Stomach smooth muscle (tissue), 2 donors: Measurements from ENCODE around the gene GNG13.
"Not testable (repeated sequence)": the region's sequence is repeated elsewhere in the genome, so short reads cannot be mapped to it uniquely, and the experiment has no call there.

Experiments used
- H3K27ac ChIP-seq: one replicate; pipeline ENCODE4 v1.7.0; 2013; ENCODE audit warnings: mild to moderate bottlenecking, low read length, inconsistent platforms
- H3K27me3 ChIP-seq, 2 donors: one replicate each; pipeline ENCODE4 v1.7.0; 2013; ENCODE audit warnings: low read length in 2 of 2; ENCODE audit not compliant: insufficient read depth in 2 of 2, control insufficient read depth in 1 of 2
- H3K36me3 ChIP-seq, 2 donors: one replicate each; pipeline ENCODE4 v1.7.0; 2013; ENCODE audit warnings: low read length in 2 of 2; ENCODE audit not compliant: control insufficient read depth in 2 of 2, insufficient read depth in 2 of 2
- H3K4me1 ChIP-seq: one replicate; pipeline ENCODE4 v1.7.0; 2013; ENCODE audit warnings: low read length; ENCODE audit not compliant: control insufficient read depth, insufficient read depth
- H3K4me3 ChIP-seq, 2 donors: one replicate each; pipeline ENCODE4 v1.7.0; 2013; ENCODE audit warnings: low read length in 2 of 2
- H3K9ac ChIP-seq, 2 donors: one replicate each; pipeline ENCODE4 v1.7.0; 2013; ENCODE audit warnings: low read length in 2 of 2, mild to moderate bottlenecking in 1 of 2
- H3K9me3 ChIP-seq, 2 donors: one replicate each; pipeline ENCODE4 v1.7.0; 2013; ENCODE audit warnings: low read length in 2 of 2; ENCODE audit not compliant: control insufficient read depth in 2 of 2
- donor health status: healthy.
- donor health status: Pancreatic carcinoma.

The GNG13 gene

DNA sequence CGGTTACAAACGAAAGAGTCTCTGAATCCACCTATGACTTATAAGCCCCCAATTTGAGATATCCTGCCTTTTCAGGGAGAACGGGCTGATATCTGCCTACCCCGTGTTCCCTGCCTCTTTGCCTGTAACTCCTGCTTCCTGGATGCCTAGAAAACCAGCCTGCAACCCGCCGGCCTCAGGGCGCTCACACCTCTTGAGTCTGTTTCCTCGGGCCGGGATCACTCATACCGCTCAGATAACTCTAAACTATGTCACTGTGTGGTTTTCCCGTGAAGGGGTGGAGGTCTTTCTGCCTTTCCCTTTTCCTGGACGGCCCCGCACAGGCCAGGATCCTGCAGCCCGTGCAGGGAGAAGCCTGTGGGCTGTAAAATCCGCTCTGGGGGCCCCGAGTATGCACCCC is 22.7 kb downstream of the GNG13 start:
- H3K27ac ChIP-seq: no peak overlapping the region
- no peak overlapping the region for H3K9ac ChIP-seq
- no peak overlapping the region for H3K4me3 ChIP-seq
- H3K9me3 ChIP-seq: no peaks in the 10 kb centered on the region
- H3K27me3 ChIP-seq: peaks cover 28 to 35% of the 10 kb centered on the region in 2 donors
- no peaks in the 10 kb centered on the region for H3K4me1 ChIP-seq
- no peaks in the 10 kb centered on the region for H3K36me3 ChIP-seq

DNA sequence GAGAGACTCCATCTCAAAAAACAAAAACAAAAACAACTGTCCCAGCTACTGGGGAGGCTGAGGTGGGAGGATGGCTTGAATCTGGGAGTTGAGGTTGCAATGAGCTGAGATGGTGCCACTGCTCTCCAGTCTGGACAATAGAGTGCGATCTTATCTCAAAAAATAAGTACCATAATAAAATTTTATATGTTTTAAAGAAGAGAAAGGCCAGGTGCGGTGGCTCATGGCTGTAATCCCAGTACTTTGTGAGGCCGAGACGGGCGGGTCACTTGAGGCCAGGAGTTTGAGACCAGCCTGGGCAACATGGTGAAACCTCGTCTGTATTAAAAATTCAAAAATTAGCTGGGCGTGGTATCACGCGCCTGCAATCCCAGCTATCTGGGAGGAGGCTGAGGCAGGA is 23.7 kb downstream of the GNG13 start:
- Histone ChIP-seq H3K9me3 (no peaks in the 10 kb centered on the region), H3K27me3 (peaks cover 24 to 27% of the 10 kb centered on the region in 2 donors)

DNA sequence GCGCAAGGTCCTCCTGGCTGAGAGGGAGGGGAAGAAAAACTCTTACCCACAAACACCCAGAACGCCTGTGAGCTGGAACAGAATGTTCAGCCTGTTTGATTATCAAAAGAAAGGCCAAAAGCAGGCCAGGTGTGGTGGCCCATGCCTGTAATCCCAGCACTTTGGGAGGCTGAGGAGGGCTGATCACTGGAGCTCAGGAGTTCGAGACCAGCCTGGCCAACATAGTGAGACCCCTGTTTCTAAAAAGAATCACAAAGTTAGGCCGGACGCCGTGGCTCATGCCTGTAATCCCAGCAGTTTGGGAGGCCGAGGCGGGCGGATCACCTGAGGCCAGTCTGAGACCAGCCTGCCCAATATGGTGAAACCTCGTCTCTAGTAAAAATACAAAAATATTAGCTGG is 24.2 kb downstream of the GNG13 start:
- not testable (repeated sequence) for H3K9me3 ChIP-seq, H3K4me1 ChIP-seq, H3K36me3 ChIP-seq, H3K9ac ChIP-seq, H3K27ac ChIP-seq, H3K4me3 ChIP-seq
- H3K27me3 ChIP-seq: peaks cover 21 to 22% of the 10 kb centered on the region in 2 donors

More for the DNA sequence above, 23.7 kb downstream of the GNG13 start:
- Histone ChIP-seq H3K4me1 (no peaks in the 10 kb centered on the region), H3K4me3 (no peak overlapping the region), H3K9ac (no peak overlapping the region), H3K27ac (no peak overlapping the region), H3K36me3 (no peaks in the 10 kb centered on the region)

DNA sequence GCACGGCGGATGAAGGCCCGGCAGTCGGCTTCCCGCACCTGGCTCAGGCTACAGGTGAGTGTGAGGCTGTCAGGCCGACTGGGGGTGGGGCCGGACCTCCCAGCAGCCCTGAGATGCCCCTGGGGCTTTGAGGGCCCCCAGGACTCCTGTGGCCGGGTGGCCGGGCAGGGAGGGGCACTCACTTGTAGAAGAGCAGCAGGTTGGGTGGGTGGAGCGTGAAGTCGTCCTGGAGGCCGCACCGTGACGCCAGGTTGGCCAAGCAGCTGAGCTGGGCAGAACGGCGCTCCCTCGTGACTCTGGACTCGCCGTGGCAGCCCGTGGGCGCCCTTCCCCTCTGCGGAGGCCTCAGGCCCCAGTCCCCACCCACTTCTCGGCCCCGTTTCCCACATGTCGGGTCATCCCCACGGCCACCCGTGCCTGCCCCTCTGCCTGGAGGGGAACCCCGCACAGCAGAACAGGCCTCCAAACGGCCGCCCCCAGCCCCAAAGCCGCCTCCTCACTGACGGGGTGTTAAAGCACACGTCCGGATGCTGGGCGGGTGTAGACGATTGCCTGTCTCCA is 25.2 kb downstream of the GNG13 start:
- H3K4me3 ChIP-seq: no peak overlapping the region
- no peaks in the 10 kb centered on the region for H3K36me3 ChIP-seq
- no peak overlapping the region for H3K9ac ChIP-seq
- no peaks in the 10 kb centered on the region for H3K9me3 ChIP-seq
- no peak overlapping the region for H3K27ac ChIP-seq
- peaks cover 11 to 15% of the 10 kb centered on the region in 2 donors for H3K27me3 ChIP-seq
- H3K4me1 ChIP-seq: no peaks in the 10 kb centered on the region

DNA sequence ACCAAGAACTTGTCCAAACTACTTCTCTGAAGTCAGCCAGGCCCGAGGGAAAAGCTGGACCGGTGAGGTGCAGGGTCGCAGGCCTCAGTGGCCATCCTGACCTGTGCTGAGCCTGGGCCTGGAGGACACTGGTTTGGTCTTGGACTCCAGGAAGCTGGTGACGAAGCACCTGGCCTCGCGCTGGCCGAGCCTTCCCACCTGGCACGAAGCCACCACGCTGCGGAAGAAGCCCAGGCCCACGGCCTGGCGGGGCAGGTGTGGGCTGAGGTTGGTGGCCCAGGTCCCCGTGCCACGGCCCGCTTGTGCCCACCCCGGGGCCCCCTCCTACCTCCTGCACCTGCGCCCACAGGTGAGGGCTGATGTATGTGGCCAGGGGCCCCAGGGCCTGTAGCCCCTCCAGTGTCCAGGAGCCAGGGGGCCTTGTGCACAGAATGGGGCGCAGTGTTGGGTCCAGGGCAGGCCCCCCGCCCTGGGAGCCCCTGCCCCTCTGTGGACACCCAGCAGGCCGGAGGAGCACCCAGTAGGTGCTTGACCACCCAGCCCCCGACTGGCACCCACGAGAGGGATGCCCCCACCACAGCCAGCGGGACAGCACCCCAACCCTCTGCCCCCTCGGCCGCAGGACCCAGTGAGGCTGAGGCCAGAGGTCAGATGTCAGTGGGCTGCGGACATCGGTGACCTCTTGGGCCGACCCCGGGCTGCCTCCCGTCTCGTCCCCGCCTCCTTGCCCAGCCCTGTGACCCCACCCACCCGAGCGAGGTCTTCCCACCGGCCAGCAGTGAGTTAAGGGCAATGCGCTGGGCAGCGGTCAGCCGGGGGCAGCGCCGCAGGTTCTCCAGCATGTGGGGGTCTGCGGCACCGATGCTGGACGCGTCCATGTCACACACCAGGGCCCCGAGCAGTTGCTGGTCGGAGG is 26.2 kb downstream of the GNG13 start:
- Histone ChIP-seq H3K36me3 (no peaks in the 10 kb centered on the region), H3K27ac (no peak overlapping the region), H3K9me3 (no peaks in the 10 kb centered on the region), H3K27me3 (peaks cover 10 to 17% of the 10 kb centered on the region in 2 donors), H3K4me1 (no peaks in the 10 kb centered on the region), H3K9ac (no peak overlapping the region), H3K4me3 (no peak overlapping the region)

DNA sequence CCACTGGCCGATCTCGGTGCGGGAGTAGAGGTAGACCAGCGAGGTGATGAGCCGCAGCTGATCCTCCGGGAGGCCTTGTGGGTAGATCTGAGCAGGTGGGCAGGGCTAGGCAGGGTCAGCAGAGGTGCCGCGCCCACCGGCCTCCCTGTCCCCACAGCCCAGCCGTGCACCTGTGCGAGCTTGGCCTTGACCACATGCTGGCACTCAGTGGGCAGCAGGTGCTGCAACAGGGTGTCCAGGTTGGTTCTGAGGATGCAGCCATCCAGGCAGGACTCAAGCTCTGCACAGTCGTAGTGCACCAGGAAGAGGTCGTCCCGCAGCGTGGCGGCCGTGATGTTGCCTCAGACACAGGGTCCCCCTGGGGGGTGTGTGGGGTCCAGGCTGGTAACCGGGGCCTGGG is 27.6 kb downstream of the GNG13 start:
- Histone ChIP-seq H3K4me1 (no peaks in the 10 kb centered on the region), H3K27me3 (peaks cover 8 to 15% of the 10 kb centered on the region in 2 donors)

DNA sequence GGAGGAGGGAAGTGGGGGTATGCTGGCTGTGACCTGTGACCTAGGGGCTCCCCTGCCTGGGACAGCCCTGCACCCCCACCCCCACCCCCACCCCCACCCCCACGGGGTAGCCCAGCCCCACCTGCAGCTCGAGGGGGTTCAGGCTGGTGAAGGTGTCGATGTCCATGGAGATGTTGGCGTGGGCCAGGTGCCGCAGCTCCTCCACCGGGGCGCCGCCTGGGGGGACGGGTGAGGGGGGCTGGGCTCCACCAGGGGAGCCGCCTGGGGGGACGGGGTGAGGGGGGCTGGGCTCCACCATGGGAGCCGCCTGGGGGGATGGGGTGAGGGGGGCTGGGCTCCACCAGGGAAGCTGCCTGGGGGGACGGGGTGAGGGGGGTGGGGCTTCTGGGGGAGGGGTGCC is 30.1 kb downstream of the GNG13 start:
- peaks cover 7 to 15% of the 10 kb centered on the region in 2 donors for H3K27me3 ChIP-seq
- no peak overlapping the region for H3K27ac ChIP-seq
- no peak overlapping the region for H3K9ac ChIP-seq
- H3K9me3 ChIP-seq: no peaks in the 10 kb centered on the region
- H3K36me3 ChIP-seq: no peaks in the 10 kb centered on the region
- H3K4me1 ChIP-seq: no peaks in the 10 kb centered on the region
- no peak overlapping the region for H3K4me3 ChIP-seq

More for the DNA sequence above, 27.6 kb downstream of the GNG13 start:
- Histone ChIP-seq H3K9me3 (no peaks in the 10 kb centered on the region), H3K9ac (no peak overlapping the region), H3K36me3 (no peaks in the 10 kb centered on the region), H3K4me3 (no peak overlapping the region), H3K27ac (no peak overlapping the region)

DNA sequence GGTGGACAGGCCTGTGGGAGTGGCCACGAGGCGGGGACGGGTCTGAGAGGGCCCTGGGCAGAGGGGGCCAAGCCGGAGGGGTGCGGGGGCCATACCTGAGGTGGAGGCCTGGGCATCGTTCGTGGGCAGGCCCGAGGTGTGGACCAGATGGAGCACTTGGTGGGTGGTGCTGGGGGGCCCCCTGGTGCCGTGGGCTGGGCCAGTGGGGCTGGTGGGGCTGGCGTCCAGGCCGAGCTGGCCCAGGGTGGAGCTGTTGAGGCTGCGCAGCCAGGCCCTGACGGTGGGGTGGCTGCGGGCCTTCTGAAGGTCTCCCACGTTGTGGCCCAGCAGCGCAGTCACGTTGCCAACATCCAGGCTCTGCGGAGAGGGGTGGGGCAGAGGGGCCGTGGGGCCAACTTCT is 30.6 kb downstream of the GNG13 start:
- no peak overlapping the region for H3K27ac ChIP-seq
- H3K9me3 ChIP-seq: no peaks in the 10 kb centered on the region
- peaks cover 4 to 15% of the 10 kb centered on the region in 2 donors for H3K27me3 ChIP-seq
- no peak overlapping the region for H3K4me3 ChIP-seq
- H3K9ac ChIP-seq: no peak overlapping the region
- H3K36me3 ChIP-seq: no peaks in the 10 kb centered on the region
- H3K4me1 ChIP-seq: no peaks in the 10 kb centered on the region

DNA sequence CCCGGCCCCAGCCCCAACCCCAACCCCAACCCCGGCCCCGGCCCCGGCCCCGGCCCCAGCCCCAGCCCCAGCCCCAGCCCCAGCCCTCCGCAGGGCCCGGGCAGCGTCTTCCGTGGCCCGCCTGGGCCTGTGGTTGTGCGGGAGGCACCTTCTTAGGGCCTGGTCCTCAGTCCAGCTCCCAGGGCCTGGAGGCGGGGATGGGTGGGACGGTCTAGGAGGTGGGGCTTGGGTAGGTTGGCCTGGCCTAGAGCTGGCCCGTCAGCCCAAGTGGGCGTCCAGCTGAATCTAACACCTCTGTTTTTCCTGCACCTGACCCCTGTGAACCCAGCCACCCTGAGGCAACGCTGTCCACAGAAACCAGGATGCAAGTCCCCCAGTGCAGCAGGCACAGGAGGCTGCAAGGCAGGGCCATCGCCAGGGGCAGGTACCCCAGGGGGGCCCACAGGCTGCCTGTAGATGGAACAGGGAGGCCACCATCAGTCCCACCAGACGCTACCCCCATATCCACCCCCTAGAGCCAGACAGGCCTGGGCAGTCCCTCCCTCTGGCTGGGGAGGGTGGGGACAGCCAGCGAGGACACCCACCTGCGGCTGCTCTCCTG is 31.2 kb downstream of the GNG13 start:
- Histone ChIP-seq H3K4me1 (no peaks in the 10 kb centered on the region), H3K27ac (no peak overlapping the region), H3K4me3 (no peak overlapping the region), H3K36me3 (no peaks in the 10 kb centered on the region), H3K9ac (no peak overlapping the region), H3K9me3 (no peaks in the 10 kb centered on the region), H3K27me3 (peaks cover 4 to 15% of the 10 kb centered on the region in 2 donors)

DNA sequence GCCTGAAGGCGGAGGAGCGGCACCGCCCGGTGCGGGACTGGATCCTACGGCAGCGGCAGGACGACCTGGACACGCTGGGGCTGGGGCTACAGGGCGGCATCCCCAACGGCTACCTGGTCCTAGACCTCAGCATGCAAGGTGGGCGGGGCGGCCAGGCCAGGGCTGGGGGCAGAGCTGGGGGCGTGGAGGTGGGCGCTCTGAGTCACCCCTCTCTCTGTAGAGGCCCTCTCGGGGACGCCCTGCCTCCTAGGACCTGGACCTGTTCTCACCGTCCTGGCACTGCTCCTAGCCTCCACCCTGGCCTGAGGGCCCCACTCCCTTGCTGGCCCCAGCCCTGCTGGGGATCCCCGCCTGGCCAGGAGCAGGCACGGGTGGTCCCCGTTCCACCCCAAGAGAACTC is 32.1 kb downstream of the GNG13 start:
- Histone ChIP-seq H3K4me3 (no peak overlapping the region), H3K36me3 (no peaks in the 10 kb centered on the region), H3K27me3 (peaks cover 7 to 13% of the 10 kb centered on the region in 2 donors), H3K27ac (no peak overlapping the region), H3K9ac (no peak overlapping the region), H3K4me1 (no peaks in the 10 kb centered on the region), H3K9me3 (no peaks in the 10 kb centered on the region)
